Gastrocnemius medialis (tissue), 4 donors: Measurements from ENCODE around the gene GRIN2C. TPM values are rescaled to one million over a fixed set of nuclear protein-coding genes. Genes with fewer than 3 reads are reported as not detected.

ENCODE experiments used
- ATAC-seq, 2 donors: fragments of 150-250 bp; one replicate each; pipeline ENCODE4 v1.9.1; 2016
- DNase-seq, 2 donors: peaks; one replicate each; pipeline ENCODE4 v3.0.0-alpha.2; 2019
- H3K27ac ChIP-seq, 4 donors: fragments of 200-600 bp; sonication (generic); 1 replicate in 1 of 4; 2 replicates in 3 of 4; pipeline ENCODE4 v1.5.1; 2016 to 2018; ENCODE audit warnings: mild to moderate bottlenecking in 2 of 4, moderate library complexity in 1 of 4
- H3K27me3 ChIP-seq, 3 donors: fragments of 200-600 bp; sonication (generic) in 2 of 3; 1 replicate in 1 of 3; 2 replicates in 2 of 3; pipeline versions ENCODE4 v1.5.1 to v1.6.0; 2016 to 2019; ENCODE audit warnings: mild to moderate bottlenecking in 1 of 3, moderate library complexity in 1 of 3
- H3K36me3 ChIP-seq, 2 donors: fragments of 200-600 bp; sonication (generic) in 1 of 2; one replicate each; pipeline ENCODE4 v1.5.1; 2017 to 2018
- H3K4me1 ChIP-seq, 2 donors: fragments of 200-600 bp; sonication (generic) in 1 of 2; one replicate each; pipeline ENCODE4 v1.5.1; 2016 to 2017; ENCODE audit warnings: mild to moderate bottlenecking in 2 of 2
- H3K4me3 ChIP-seq, 4 donors: fragments of 200-600 bp; sonication (generic) in 3 of 4; 1 replicate in 1 of 4; 2 replicates in 3 of 4; pipeline ENCODE4 v1.5.1; 2016 to 2019; ENCODE audit warnings: mild to moderate bottlenecking in 2 of 4
- H3K9me3 ChIP-seq, 3 donors: fragments of 200-600 bp; sonication (generic) in 2 of 3; 1 replicate in 1 of 3; 2 replicates in 2 of 3; pipeline ENCODE4 v1.5.1; 2016 to 2019
- CTCF ChIP-seq, 5 experiments: fragments of 450-650 bp in 3 of 5; fragments of 200-600 bp in 2 of 5; sonication (generic) in 2 of 5; IDR thresholded peaks in 4 of 5; conservative IDR thresholded peaks in 1 of 5; 1 replicate in 4 of 5; 2 replicates in 1 of 5; pipeline ENCODE4 v1.5.1; 2016 to 2019; ENCODE audit warnings: antibody characterized with exemption in 5 of 5, mild to moderate bottlenecking in 3 of 5, moderate library complexity in 3 of 5
- POLR2A ChIP-seq, 2 donors: fragments of 450-650 bp; IDR thresholded peaks; one replicate each; pipeline ENCODE4 v1.6.1; 2017; ENCODE audit warnings: antibody characterized with exemption in 2 of 2, mild to moderate bottlenecking in 2 of 2, moderate library complexity in 2 of 2
- in situ Hi-C, 4 donors: fragments of 200-750 bp; cut with MboI; loops; one replicate each; pipeline versions ENCODE4 v1.15.0 to v1.8.0; 2017; ENCODE audit warnings: low sequenced_read_pairs in 4 of 4
- intact Hi-C: fragments of 100-400 bp; cut with DNase I; formaldehyde crosslinking; loops from one replicate; pipeline ENCODE4 v1.15.1; 2023; ENCODE audit warnings: low total_unique reads
- total RNA-seq, 4 donors: library from RNA; depleted of rRNA; stranded (reverse); fragments of >200 nt; gene quantifications; one replicate each; pipeline versions ENCODE4 v1.1.0 to v1.2.3, GENCODE V29; 2016

Gene GRIN2C
- total RNA-seq, 4 donors from 2014 or later: 1.2 to 1.5 TPM; not detected in 2

- no peaks in the 10 kb centered on the region for H3K27me3 ChIP-seq
Observed at GRCh38 chr17:74881073-74881472, 21.4 kb upstream of the GRIN2C start.

GRCh38 chr17:74879308-74879707 is 19.6 kb upstream of the GRIN2C start:
- Histone ChIP-seq H3K27ac (no peak overlapping the region), H3K27me3 (no peaks in the 10 kb centered on the region), H3K4me1 (no peaks in the 10 kb centered on the region), H3K36me3 (no peaks in the 10 kb centered on the region), H3K9me3 (no peaks in the 10 kb centered on the region), H3K4me3 (no peak overlapping the region)
- DNase-seq: no peak
- intact Hi-C loops: no loop called here
- in situ Hi-C loops: no loop called here
- TF ChIP-seq CTCF (IDR thresholded peaks at IDR 0.05 in 4 of 5, conservative IDR thresholded peaks at IDR 0.05 in 1 of 5) (no peak), POLR2A (IDR thresholded peaks at IDR 0.05) (no peak)
- ATAC-seq: no peak

More at GRCh38 chr17:74881073-74881472, 21.4 kb upstream of the GRIN2C start:
- no peaks in the 10 kb centered on the region for H3K4me1 ChIP-seq
- no peak overlapping the region for H3K4me3 ChIP-seq
- no peaks in the 10 kb centered on the region for H3K36me3 ChIP-seq
- intact Hi-C loops (no loop called here), in situ Hi-C loops (no loop called here)
- no peaks in the 10 kb centered on the region for H3K9me3 ChIP-seq
- ATAC-seq: no peak
- TF ChIP-seq CTCF (IDR thresholded peaks at IDR 0.05 in 4 of 5, conservative IDR thresholded peaks at IDR 0.05 in 1 of 5) (no peak), POLR2A (IDR thresholded peaks at IDR 0.05) (no peak)
- no peak for DNase-seq
- H3K27ac ChIP-seq: no peak overlapping the region

GRCh38 chr17:74878658-74879057 is 19.0 kb upstream of the GRIN2C start:
- Histone ChIP-seq H3K36me3 (no peaks in the 10 kb centered on the region), H3K27me3 (no peaks in the 10 kb centered on the region), H3K27ac (no peak overlapping the region), H3K4me1 (peaks cover 5 to 6% of the 10 kb centered on the region in 2 donors), H3K4me3 (no peak overlapping the region), H3K9me3 (no peaks in the 10 kb centered on the region)
- TF ChIP-seq CTCF (IDR thresholded peaks at IDR 0.05 in 4 of 5, conservative IDR thresholded peaks at IDR 0.05 in 1 of 5) (no peak), POLR2A (IDR thresholded peaks at IDR 0.05) (no peak)
- in situ Hi-C loops: no loop called here
- DNase-seq (no peak), ATAC-seq (no peak)
- intact Hi-C loops: no loop called here

- TF ChIP-seq CTCF (IDR thresholded peaks at IDR 0.05 in 4 of 5, conservative IDR thresholded peaks at IDR 0.05 in 1 of 5) (no peak), POLR2A (IDR thresholded peaks at IDR 0.05) (no peak)
- H3K27ac ChIP-seq: no peak overlapping the region
- H3K27me3 ChIP-seq: no peaks in the 10 kb centered on the region
- intact Hi-C loops: no loop called here
- H3K9me3 ChIP-seq: no peaks in the 10 kb centered on the region
- H3K4me3 ChIP-seq: no peak overlapping the region
- in situ Hi-C loops: no loop called here
- no peak for ATAC-seq
- no peak for DNase-seq
- H3K36me3 ChIP-seq: no peaks in the 10 kb centered on the region
- H3K4me1 ChIP-seq: peaks cover 5 to 6% of the 10 kb centered on the region in 2 donors
Observed at GRCh38 chr17:74877592-74878548, 18.2 kb upstream of the GRIN2C start.
